ENCODE measurements around the gene TXNDC12.
"Not testable (repeated sequence)": the region's sequence is repeated elsewhere in the genome, so short reads cannot be mapped to it uniquely, and the experiment has no call there.

Gene TXNDC12

GRCh38 chr1:52057255-52057654, 2.3 kb upstream of the TXNDC12 start:
- DNase-seq (ENCODE audit: low spot score in 2 of 2) (no peak), ATAC-seq (no peak)
- H3K9me3 Mint-ChIP-seq: no peaks in the 10 kb centered on the region
- H3K4me3 Mint-ChIP-seq: peak overlapping the region; percentile 91
- H3K36me3 Mint-ChIP-seq: peaks cover 71% of the 10 kb centered on the region
- H3K4me1 Mint-ChIP-seq: peaks cover 41% of the 10 kb centered on the region
- peak overlapping the region; percentile 97 for H3K27ac Mint-ChIP-seq

GRCh38 chr1:52056937-52057231, 1.9 kb upstream of the TXNDC12 start:
- Mint-ChIP-seq H3K4me1 (peaks cover 43% of the 10 kb centered on the region), H3K36me3 (peaks cover 69% of the 10 kb centered on the region), H3K9me3 (no peaks in the 10 kb centered on the region), H3K27ac (peak overlapping the region; percentile 97), H3K4me3 (peak overlapping the region; percentile 91)
- DNase-seq (ENCODE audit: low spot score in 2 of 2) (no peak), ATAC-seq (no peak)

- peaks cover 43% of the 10 kb centered on the region for H3K4me1 Mint-ChIP-seq
These were observed 1.4 kb upstream of the TXNDC12 start, which contains the start of gene BTF3L4 for GRCh38 chr1:52056163-52056936. Gene BTF3L4, plus strand, starts transcription at chr1:52056295. Its CDS starts 3,553 bp downstream, at chr1:52059848.

DNA sequence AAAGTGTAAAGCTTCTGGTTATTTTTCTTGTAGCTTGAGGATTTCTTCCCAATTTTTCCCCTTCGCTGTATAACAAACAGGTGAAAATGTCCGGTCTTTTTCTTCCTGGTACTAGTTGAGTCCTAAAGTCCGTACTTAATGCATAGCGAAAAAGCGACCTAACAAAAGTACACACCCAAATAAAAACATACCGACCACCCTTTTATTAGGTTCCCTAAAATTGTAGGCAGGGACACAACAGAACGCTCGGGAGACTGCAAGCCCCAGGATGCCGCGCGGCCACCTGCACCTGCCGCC, 823 bp upstream of the TXNDC12 start:
- peaks cover 43% of the 10 kb centered on the region for H3K4me1 Mint-ChIP-seq
- H3K36me3 Mint-ChIP-seq: peaks cover 62% of the 10 kb centered on the region
- ATAC-seq (no peak), DNase-seq (ENCODE audit: low spot score in 2 of 2) (no peak)
- H3K4me3 Mint-ChIP-seq: peak overlapping the region; percentile 91
- no peaks in the 10 kb centered on the region for H3K9me3 Mint-ChIP-seq
- H3K27ac Mint-ChIP-seq: peak overlapping the region; percentile 97

More at GRCh38 chr1:52056163-52056936, 1.4 kb upstream of the TXNDC12 start, which contains the start of gene BTF3L4:
- H3K9me3 Mint-ChIP-seq: no peaks in the 10 kb centered on the region
- DNase-seq (ENCODE audit: low spot score in 2 of 2) (peak; percentile 77 to 93), ATAC-seq (peak; percentile 96)
- peaks cover 64% of the 10 kb centered on the region for H3K36me3 Mint-ChIP-seq
- H3K4me3 Mint-ChIP-seq: peak within 1 kb of the TSS; percentile 91
- peak within 1 kb of the TSS; percentile 97 for H3K27ac Mint-ChIP-seq

GRCh38 chr1:52054496-52055065, 410 bp downstream of the TXNDC12 start:
- Mint-ChIP-seq H3K9me3 (no peaks in the 10 kb centered on the region), H3K4me1 (peaks cover 43% of the 10 kb centered on the region), H3K4me3 (peak overlapping the region; percentile 91), H3K36me3 (peaks cover 52% of the 10 kb centered on the region), H3K27ac (peak overlapping the region; percentile 97)
- DNase-seq (ENCODE audit: low spot score in 2 of 2) (peak in 1 of 2 donors; percentile 51), ATAC-seq (no peak)

DNA sequence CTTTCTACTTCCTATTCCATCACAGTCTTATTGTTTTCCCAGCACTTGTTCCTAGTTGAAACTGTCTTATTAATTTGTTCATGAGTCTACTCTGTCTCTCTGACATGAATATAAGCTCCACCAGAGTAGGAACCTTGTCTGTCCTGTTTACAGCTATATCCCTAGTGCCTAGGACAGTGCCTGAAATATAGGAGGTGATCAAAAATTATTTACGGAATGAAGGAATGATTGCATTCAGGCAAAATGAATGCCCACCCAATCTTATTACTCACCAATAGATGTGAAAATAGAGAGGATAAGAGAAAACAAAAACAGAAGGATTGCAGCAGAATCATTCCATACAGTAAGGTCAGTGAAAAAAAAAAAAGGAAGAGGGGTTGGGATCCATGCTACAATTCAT, 1.1 kb downstream of the TXNDC12 start:
- Mint-ChIP-seq H3K9me3 (no peaks in the 10 kb centered on the region), H3K4me3 (peak overlapping the region; percentile 91), H3K27ac (peak overlapping the region; percentile 97), H3K4me1 (peaks cover 39% of the 10 kb centered on the region), H3K36me3 (peaks cover 45% of the 10 kb centered on the region)
- DNase-seq (ENCODE audit: low spot score in 2 of 2): no peak
- ATAC-seq: no peak

DNA sequence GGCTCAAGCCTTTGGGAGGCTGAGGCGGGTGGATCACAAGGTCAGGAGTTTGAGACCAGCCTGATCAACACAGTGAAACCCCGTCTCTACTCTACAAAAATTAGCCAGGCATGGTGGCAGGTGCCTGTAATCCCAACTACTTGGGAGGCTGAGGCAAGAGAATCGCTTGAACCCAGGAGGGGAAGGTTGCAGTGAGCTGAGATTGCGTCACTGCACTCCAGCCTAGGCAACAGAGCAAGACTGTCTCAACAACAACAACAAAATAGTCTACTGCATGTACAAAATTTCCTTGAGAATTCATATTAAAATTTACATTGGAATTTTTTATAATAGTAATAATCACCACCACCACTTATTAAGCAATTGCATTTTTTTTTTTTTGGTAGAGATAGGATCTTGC, 5.7 kb downstream of the TXNDC12 start:
- H3K4me3 Mint-ChIP-seq: not testable (repeated sequence)

GRCh38 chr1:52045666-52046195, 9.3 kb downstream of the TXNDC12 start:
- not testable (repeated sequence) for H3K27ac Mint-ChIP-seq; ATAC-seq; H3K9me3 Mint-ChIP-seq; H3K4me3 Mint-ChIP-seq; DNase-seq (ENCODE audit: low spot score in 2 of 2)
- Mint-ChIP-seq H3K4me1 (peaks cover 16% of the 10 kb centered on the region), H3K36me3 (peaks cover 24% of the 10 kb centered on the region)

More for the DNA sequence above, 5.7 kb downstream of the TXNDC12 start:
- Mint-ChIP-seq H3K4me1 (peaks cover 27% of the 10 kb centered on the region), H3K36me3 (peaks cover 19% of the 10 kb centered on the region)
- DNase-seq (ENCODE audit: low spot score in 2 of 2); H3K27ac Mint-ChIP-seq; ATAC-seq; H3K9me3 Mint-ChIP-seq: not testable (repeated sequence)

GRCh38 chr1:52045236-52045635, 9.8 kb downstream of the TXNDC12 start:
- Mint-ChIP-seq H3K4me1 (peaks cover 16% of the 10 kb centered on the region), H3K9me3 (no peaks in the 10 kb centered on the region), H3K36me3 (peaks cover 28% of the 10 kb centered on the region), H3K4me3 (no peak overlapping the region), H3K27ac (no peak overlapping the region)
- DNase-seq (ENCODE audit: low spot score in 2 of 2): no peak
- ATAC-seq: no peak

DNA sequence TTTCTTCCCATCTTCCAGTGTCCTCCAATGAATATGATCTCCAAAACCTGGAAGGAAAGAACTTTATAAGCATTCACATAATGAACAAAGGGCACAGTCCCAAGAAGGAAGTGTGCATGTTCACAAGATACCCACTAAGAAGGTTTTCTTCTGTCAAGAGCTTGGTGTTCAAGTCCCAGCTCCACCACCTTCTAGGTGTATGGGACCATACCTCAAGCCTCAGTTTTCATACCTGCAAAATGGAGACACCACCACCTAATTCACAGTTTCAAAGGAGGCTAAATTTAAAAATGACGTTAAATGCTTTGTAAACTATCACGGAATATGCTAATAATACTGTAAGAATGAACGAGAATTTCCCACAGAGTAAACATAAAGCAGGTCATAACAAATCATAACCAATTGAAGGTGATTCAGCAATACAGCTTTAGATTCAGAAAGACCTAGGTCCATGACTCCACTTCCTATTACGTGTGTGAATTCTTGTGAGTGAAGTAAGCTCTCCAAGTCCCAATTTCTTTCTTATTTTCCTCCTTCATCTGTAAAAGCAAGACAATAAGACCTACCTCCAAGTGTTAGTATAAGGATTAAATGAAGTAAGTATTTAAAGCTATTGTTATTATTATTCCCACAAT, 13.3 kb downstream of the TXNDC12 start:
- no peak for ATAC-seq
- Mint-ChIP-seq H3K4me3 (no peak overlapping the region), H3K4me1 (peaks cover 11% of the 10 kb centered on the region), H3K9me3 (no peaks in the 10 kb centered on the region), H3K36me3 (peaks cover 62% of the 10 kb centered on the region), H3K27ac (no peak overlapping the region)
- DNase-seq (ENCODE audit: low spot score in 2 of 2): no peak

DNA sequence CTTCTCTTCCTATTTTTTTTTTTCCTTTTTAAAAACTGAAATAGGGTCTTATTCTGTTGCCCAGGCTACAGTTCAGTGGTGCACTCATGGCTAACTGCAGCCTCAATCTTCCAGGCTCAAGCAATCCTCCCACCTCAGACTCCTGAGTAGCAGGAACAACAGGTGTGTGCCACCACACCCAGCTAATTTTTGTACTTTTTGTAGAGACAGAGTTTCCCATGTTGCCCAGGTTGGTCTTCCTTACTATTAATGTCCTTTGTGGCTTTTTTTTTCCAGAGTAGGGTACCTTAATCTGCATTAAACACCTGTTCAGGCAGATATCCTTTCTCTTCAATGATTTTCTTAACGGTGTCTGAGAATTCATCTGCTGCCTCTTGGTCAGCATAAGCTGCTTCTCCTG, 17.1 kb downstream of the TXNDC12 start:
- H3K4me1 Mint-ChIP-seq: no peaks in the 10 kb centered on the region
- no peak overlapping the region for H3K4me3 Mint-ChIP-seq
- H3K36me3 Mint-ChIP-seq: peaks cover 70% of the 10 kb centered on the region
- H3K27ac Mint-ChIP-seq: no peak overlapping the region
- DNase-seq (ENCODE audit: low spot score in 2 of 2): no peak
- H3K9me3 Mint-ChIP-seq: no peaks in the 10 kb centered on the region
- no peak for ATAC-seq

DNA sequence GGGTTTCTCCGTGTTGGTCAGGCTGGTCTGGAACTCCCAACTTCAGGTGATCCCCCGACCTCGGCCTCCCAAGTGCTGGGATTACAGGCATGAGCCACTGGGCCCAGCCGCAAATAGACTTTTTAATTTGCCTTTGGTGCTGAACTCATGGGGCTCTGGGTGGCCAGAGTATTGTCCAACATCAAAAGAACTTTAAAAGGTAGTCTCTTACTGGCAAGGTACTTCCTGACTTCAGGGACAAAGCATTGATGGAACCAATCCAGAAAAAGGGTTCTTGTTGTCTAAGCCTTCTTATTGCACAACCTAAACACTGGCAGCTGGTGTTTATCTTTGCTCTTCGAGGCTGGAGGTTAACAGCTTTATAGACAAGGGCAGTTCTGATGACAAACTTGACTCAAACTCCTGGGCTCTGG, 17.6 kb downstream of the TXNDC12 start:
- H3K27ac Mint-ChIP-seq: no peak overlapping the region
- H3K36me3 Mint-ChIP-seq: peaks cover 73% of the 10 kb centered on the region
- ATAC-seq (no peak), DNase-seq (ENCODE audit: low spot score in 2 of 2) (no peak)
- peaks cover 2% of the 10 kb centered on the region for H3K4me1 Mint-ChIP-seq
- no peak overlapping the region for H3K4me3 Mint-ChIP-seq
- no peaks in the 10 kb centered on the region for H3K9me3 Mint-ChIP-seq

DNA sequence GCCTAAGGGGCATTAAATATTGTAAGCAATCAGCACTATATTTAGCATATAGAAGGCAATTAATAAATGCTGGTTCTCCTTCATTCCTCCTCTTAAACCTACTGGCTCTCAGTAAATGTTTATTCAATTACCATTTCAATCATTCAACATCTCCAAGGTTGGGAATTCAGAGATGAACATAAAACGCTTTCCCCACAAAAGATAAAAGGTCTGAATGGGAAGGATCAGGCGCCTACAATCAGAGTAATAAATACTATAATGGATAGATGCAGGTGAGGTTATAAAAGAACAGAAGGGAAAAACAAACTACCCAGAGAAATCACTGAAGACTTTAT, 21.0 kb downstream of the TXNDC12 start:
- peak overlapping the region; percentile 96 for H3K27ac Mint-ChIP-seq
- H3K36me3 Mint-ChIP-seq: peaks cover 54% of the 10 kb centered on the region
- H3K9me3 Mint-ChIP-seq: no peaks in the 10 kb centered on the region
- H3K4me3 Mint-ChIP-seq: peak overlapping the region; percentile 87
- ATAC-seq (no peak), DNase-seq (ENCODE audit: low spot score in 2 of 2) (no peak)
- H3K4me1 Mint-ChIP-seq: peaks cover 30% of the 10 kb centered on the region

DNA sequence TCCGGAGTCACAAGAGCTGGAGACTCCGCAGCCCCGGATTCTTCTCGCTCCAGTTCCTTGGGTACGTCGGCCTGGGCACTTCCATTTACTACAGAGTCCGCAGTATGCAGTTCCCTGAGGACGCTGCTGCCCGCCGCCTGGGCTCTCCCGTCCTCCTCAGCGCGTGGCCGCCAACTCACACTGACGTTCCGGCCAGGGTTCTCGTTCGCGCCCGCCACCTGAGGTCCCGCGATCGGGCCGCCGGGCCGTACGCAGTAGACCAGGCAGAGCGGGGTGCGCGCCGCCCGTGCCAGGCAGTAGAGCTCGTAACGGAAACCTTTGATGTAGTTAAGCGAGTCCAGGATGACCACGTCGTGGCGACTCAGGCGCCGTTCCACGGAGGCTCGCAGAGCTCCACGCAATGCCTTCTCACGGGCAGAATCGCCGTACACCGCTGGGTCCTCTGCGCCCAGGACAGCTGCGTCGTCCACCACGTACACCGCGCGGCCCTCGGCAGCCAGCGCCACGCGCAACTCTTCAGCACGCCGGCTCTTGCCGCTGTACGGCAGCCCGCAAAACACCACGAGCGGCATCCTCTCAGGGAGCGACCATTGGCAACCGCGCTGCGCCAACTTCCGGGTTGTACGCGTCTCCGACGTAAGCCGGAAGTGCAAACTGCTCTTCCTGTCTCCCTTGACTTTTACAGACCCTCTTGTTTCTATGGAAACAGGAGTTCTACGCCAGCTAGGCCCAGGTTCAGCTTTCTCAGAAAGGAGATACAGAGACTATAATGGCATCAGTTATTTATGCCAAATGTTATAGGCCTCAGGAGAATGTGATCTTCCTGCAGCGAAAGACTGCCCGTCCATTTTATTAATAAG, 21.6 kb downstream of the TXNDC12 start, which contains the start of gene KTI12:
TSS of gene KTI12 (minus strand) at position 621 of the 860 bp plus-strand sequence. CDS start at position 572, 49 bp downstream.
- peak within 1 kb of the TSS; percentile 87 for H3K4me3 Mint-ChIP-seq
- peak; percentile 98 for ATAC-seq
- peaks cover 49% of the 10 kb centered on the region for H3K36me3 Mint-ChIP-seq
- H3K27ac Mint-ChIP-seq: peak within 1 kb of the TSS; percentile 96
- no peaks in the 10 kb centered on the region for H3K9me3 Mint-ChIP-seq
- DNase-seq (ENCODE audit: low spot score in 2 of 2): peak; percentile 64 to 87
- peaks cover 30% of the 10 kb centered on the region for H3K4me1 Mint-ChIP-seq

- Mint-ChIP-seq H3K4me3 (peak overlapping the region; percentile 87), H3K36me3 (peaks cover 49% of the 10 kb centered on the region), H3K4me1 (peaks cover 30% of the 10 kb centered on the region), H3K9me3 (no peaks in the 10 kb centered on the region), H3K27ac (peak overlapping the region; percentile 96)
- ATAC-seq (peak; percentile 38), DNase-seq (ENCODE audit: low spot score in 2 of 2) (peak; percentile 2 to 60)
These were observed 22.2 kb downstream of the TXNDC12 start for GRCh38 chr1:52032785-52033131.
